ENCODE measurements around the gene CD248.

GRCh38 chr11:66314561-66315497, 2.0 kb downstream of the CD248 start:
- no peak for TF ChIP-seq CTCF (IDR thresholded peaks at IDR 0.05)
- TF ChIP-seq POLR2A (IDR thresholded peaks at IDR 0.05) = no peak
- no peak for TF ChIP-seq EP300 (IDR thresholded peaks at IDR 0.05)
